ENCODE data around the gene CD22. TPM values are rescaled to one million over a fixed set of nuclear protein-coding genes. Genes with fewer than 3 reads are reported as not detected.

The CD22 gene
- total RNA-seq, 1 experiment from 2014 or later = 0.56 TPM

GRCh38 chr19:35347171-35347929 is 18.4 kb downstream of the CD22 start, which contains the start of gene FFAR1:
Gene FFAR1 (plus strand): TSS chr19:35347902. CDS start chr19:35351552, 3,650 bp downstream.
- no peaks in the 10 kb centered on the region for H3K36me3 Mint-ChIP-seq (ENCODE audit: insufficient read depth, unreplicated experiment)
- ChIA-PET CTCF (interaction anchor here (0.9 kb wide), 1 partner anchor 148 kb away, joined by 3 read pairs; no protein-coding TSS in a partner anchor), POLR2A (no interaction called here)
- no peak for DNase-seq (ENCODE audit: unreplicated experiment)
- intact Hi-C loops (cut with micrococcal nuclease) = no loop called here
- H3K27ac Mint-ChIP-seq (ENCODE audit: low read depth, unreplicated experiment) = no peak within 1 kb of the TSS
- TF ChIP-seq CTCF (IDR thresholded peaks at IDR 0.05; ENCODE audit: unreplicated experiment) = no peak
- H3K27me3 Mint-ChIP-seq (ENCODE audit: insufficient read depth, unreplicated experiment) = peaks cover 33% of the 10 kb centered on the region
- BruUV-seq (replicated peaks) = no TSS peak
- no peak within 1 kb of the TSS for H3K4me3 Mint-ChIP-seq (ENCODE audit: unreplicated experiment)
- H3K4me1 Mint-ChIP-seq (ENCODE audit: insufficient read depth, unreplicated experiment) = no peaks in the 10 kb centered on the region
- no peaks in the 10 kb centered on the region for H3K9me3 Mint-ChIP-seq (ENCODE audit: unreplicated experiment)

- no peak for TF ChIP-seq CTCF (IDR thresholded peaks at IDR 0.05; ENCODE audit: unreplicated experiment)
- no peak overlapping the region for H3K27ac Mint-ChIP-seq (ENCODE audit: low read depth, unreplicated experiment)
- ChIA-PET POLR2A (no interaction called here), CTCF (no interaction called here)
- no peak overlapping the region for H3K4me3 Mint-ChIP-seq (ENCODE audit: unreplicated experiment)
- H3K27me3 Mint-ChIP-seq (ENCODE audit: insufficient read depth, unreplicated experiment) = peaks cover 27% of the 10 kb centered on the region
- H3K4me1 Mint-ChIP-seq (ENCODE audit: insufficient read depth, unreplicated experiment) = peaks cover 4% of the 10 kb centered on the region
- intact Hi-C loops (cut with micrococcal nuclease) = no loop called here
- H3K36me3 Mint-ChIP-seq (ENCODE audit: insufficient read depth, unreplicated experiment) = no peaks in the 10 kb centered on the region
- no peak for DNase-seq (ENCODE audit: unreplicated experiment)
- BruUV-seq (replicated peaks) = no TSS peak
- no peaks in the 10 kb centered on the region for H3K9me3 Mint-ChIP-seq (ENCODE audit: unreplicated experiment)
These were observed 18.9 kb downstream of the CD22 start for GRCh38 chr19:35347930-35348298.

GRCh38 chr19:35348911-35349611 is 20.1 kb downstream of the CD22 start:
- no peak for DNase-seq (ENCODE audit: unreplicated experiment)
- BruUV-seq (replicated peaks) = no TSS peak
- peaks cover 22% of the 10 kb centered on the region for H3K27me3 Mint-ChIP-seq (ENCODE audit: insufficient read depth, unreplicated experiment)

More at GRCh38 chr19:35348911-35349611, 20.1 kb downstream of the CD22 start:
- Mint-ChIP-seq H3K27ac (ENCODE audit: low read depth, unreplicated experiment) (no peak overlapping the region), H3K36me3 (ENCODE audit: insufficient read depth, unreplicated experiment) (no peaks in the 10 kb centered on the region), H3K4me3 (ENCODE audit: unreplicated experiment) (no peak overlapping the region), H3K4me1 (ENCODE audit: insufficient read depth, unreplicated experiment) (peaks cover 4% of the 10 kb centered on the region), H3K9me3 (ENCODE audit: unreplicated experiment) (no peaks in the 10 kb centered on the region)
- no peak for TF ChIP-seq CTCF (IDR thresholded peaks at IDR 0.05; ENCODE audit: unreplicated experiment)
- ChIA-PET CTCF (interaction anchor here (0.5 to 1.4 kb wide), 4 partner anchors 119 to 205 kb away, joined by 3 to 7 read pairs (median 4); no protein-coding TSS in a partner anchor), POLR2A (no interaction called here)
- intact Hi-C loops (cut with micrococcal nuclease) = no loop called here

All from MCF 10A (cell line).